ENCODE measurements around the gene SLC46A2. TPM values are rescaled to one million over a fixed set of nuclear protein-coding genes. Genes with fewer than 3 reads are reported as not detected.

The SLC46A2 gene
- total RNA-seq, 4 donors from 2014 or later, result 5.6 to 65.2 (median 42.4) TPM

DNA sequence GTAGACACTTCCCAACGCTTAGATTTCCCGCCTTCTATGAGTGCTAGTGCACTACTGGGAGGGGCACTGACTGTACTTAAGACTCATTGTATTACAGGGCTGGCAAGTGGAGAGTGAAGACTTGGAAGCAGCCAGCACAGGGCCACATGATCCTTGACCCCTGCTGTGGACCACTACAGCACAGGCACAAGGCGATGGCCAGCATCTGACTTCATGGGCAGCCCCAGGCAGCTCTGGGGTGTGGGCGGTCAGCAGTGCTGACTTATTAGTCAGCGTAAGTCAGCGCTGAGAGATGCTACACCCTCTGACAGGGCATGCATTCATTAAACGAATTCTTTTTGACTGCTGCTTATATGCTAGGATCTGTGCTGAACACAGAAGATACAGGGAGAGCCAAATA lies 9.3 kb downstream of the SLC46A2 start:
- TF ChIP-seq CTCF (IDR thresholded peaks at IDR 0.05) (no peak), POLR2AphosphoS5 (IDR thresholded peaks at IDR 0.05) (no peak), EP300 (IDR thresholded peaks at IDR 0.05) (no peak), POLR2A (IDR thresholded peaks at IDR 0.05) (no peak)

DNA sequence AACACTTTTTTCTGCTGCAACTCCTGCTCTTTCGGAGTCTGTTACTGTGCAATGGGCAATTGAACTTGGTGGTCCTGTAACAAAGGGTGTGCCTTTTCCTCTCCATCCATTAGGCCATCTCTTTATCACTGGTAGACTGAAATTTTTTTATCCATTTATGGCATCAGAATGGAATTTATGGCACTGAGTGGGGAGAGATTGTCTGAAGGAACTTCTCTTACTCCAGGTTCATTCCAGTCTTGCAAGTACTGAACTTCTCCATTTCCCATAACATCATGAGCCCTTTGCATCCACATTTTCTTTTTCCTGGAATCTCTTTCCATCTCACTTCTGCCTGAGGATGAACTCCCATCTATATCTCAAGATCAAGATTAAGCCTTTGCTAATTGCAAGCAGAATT lies 10.0 kb downstream of the SLC46A2 start:
- no peak for TF ChIP-seq EP300 (IDR thresholded peaks at IDR 0.05)
- TF ChIP-seq POLR2A (IDR thresholded peaks at IDR 0.05), result no peak
- no peak for TF ChIP-seq POLR2AphosphoS5 (IDR thresholded peaks at IDR 0.05)
- no peak for TF ChIP-seq CTCF (IDR thresholded peaks at IDR 0.05)
- 97% methylated on average over 1 of the region's 1 CpG for WGBS
- H3K27me3 ChIP-seq, result no peaks in the 10 kb centered on the region

More for the DNA sequence above, 9.3 kb downstream of the SLC46A2 start:
- DNase-seq (ENCODE audit: low spot score in 2 of 2), result no peak
- 95% methylated on average over 3 of the region's 7 CpGs for whole genome bisulfite sequencing
- H3K4me1 ChIP-seq, result no peaks in the 10 kb centered on the region
- no peaks in the 10 kb centered on the region for H3K9me3 ChIP-seq
- no peak overlapping the region for H3K27ac ChIP-seq
- no peaks in the 10 kb centered on the region for H3K27me3 ChIP-seq
- H3K4me3 ChIP-seq, result no peak overlapping the region
- peaks cover 19% of the 10 kb centered on the region for H3K36me3 ChIP-seq

GRCh38 chr9:112878752-112879151 lies 11.9 kb downstream of the SLC46A2 start:
- Histone ChIP-seq H3K9me3 (no peaks in the 10 kb centered on the region), H3K4me1 (no peaks in the 10 kb centered on the region), H3K4me3 (no peak overlapping the region), H3K27ac (no peak overlapping the region), H3K36me3 (peaks cover 29% of the 10 kb centered on the region), H3K27me3 (no peaks in the 10 kb centered on the region)
- 86% methylated on average over 2 of the region's 2 CpGs for WGBS
- DNase-seq (ENCODE audit: low spot score in 2 of 2), result no peak
- TF ChIP-seq POLR2AphosphoS5 (IDR thresholded peaks at IDR 0.05), result no peak

More for the DNA sequence above, 10.0 kb downstream of the SLC46A2 start:
- Histone ChIP-seq H3K27ac (no peak overlapping the region), H3K4me1 (no peaks in the 10 kb centered on the region), H3K4me3 (no peak overlapping the region), H3K9me3 (no peaks in the 10 kb centered on the region), H3K36me3 (peaks cover 25% of the 10 kb centered on the region)
- DNase-seq (ENCODE audit: low spot score in 2 of 2), result no peak

DNA sequence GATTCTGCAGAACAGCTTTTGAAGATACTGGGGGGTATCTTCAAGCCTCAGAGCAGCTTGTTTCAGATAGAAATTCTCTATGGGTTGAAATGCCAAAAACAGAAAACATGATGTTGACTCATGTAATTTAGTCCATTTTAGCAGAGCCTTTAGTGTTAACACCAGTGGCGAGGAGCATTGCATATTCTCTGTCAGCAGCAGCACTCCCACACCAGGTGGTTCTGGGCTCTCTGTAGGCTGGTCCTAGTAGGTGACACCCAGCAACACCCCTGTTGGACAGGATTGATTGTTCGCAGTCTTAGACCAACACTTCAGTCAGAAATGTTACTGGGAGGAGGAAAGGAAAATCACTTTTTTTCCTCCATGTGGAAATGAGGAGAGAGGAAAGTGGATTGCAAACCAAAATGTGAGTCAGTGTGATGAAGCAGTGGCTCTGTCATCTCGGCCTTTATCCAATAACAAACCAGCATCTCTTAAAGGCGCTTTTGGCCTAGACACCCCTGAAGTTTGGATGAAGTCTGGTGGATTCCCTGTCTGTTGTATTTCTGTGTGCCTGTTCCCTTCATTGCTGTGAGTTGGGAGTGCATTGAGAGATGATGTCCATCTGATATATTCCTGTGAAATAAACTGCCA lies 16.8 kb downstream of the SLC46A2 start:
- peaks cover 34% of the 10 kb centered on the region for H3K36me3 ChIP-seq
- WGBS, result 83% methylated on average over 4 of the region's 4 CpGs

GRCh38 chr9:112872019-112872418 lies 18.7 kb downstream of the SLC46A2 start:
- Histone ChIP-seq H3K4me3 (no peak overlapping the region), H3K36me3 (peaks cover 35% of the 10 kb centered on the region), H3K4me1 (no peaks in the 10 kb centered on the region), H3K27me3 (no peaks in the 10 kb centered on the region), H3K9me3 (no peaks in the 10 kb centered on the region), H3K27ac (no peak overlapping the region)
- TF ChIP-seq POLR2AphosphoS5 (IDR thresholded peaks at IDR 0.05), result no peak
- no peak for TF ChIP-seq EP300 (IDR thresholded peaks at IDR 0.05)
- TF ChIP-seq POLR2A (IDR thresholded peaks at IDR 0.05), result no peak
- no peak for TF ChIP-seq CTCF (IDR thresholded peaks at IDR 0.05)
- 55% methylated on average over 4 of the region's 4 CpGs for WGBS
- peak in 1 of 2 donors; percentile 18 for DNase-seq (ENCODE audit: low spot score in 2 of 2)

More for the DNA sequence above, 16.8 kb downstream of the SLC46A2 start:
- TF ChIP-seq EP300 (IDR thresholded peaks at IDR 0.05) (no peak), CTCF (IDR thresholded peaks at IDR 0.05) (no peak), POLR2A (IDR thresholded peaks at IDR 0.05) (no peak), POLR2AphosphoS5 (IDR thresholded peaks at IDR 0.05) (no peak)
- no peak overlapping the region for H3K27ac ChIP-seq
- no peaks in the 10 kb centered on the region for H3K27me3 ChIP-seq
- no peaks in the 10 kb centered on the region for H3K9me3 ChIP-seq
- no peak overlapping the region for H3K4me3 ChIP-seq
- H3K4me1 ChIP-seq, result no peaks in the 10 kb centered on the region
- DNase-seq (ENCODE audit: low spot score in 2 of 2), result no peak

Data from suprapubic skin (tissue), 4 donors.